HFF-Myc (cell line): ENCODE results near the gene LDB2.
A peak's percentile ranks its signal among the peaks of the same experiment; 100 is the strongest.
"Not testable (repeated sequence)": the region's sequence is repeated elsewhere in the genome, so short reads cannot be mapped to it uniquely, and the experiment has no call there.

Experiments
- DNase-seq: peaks from one replicate; pipeline ENCODE4 v3.0.0-alpha.2; 2011; ENCODE audit warnings: low read depth; ENCODE audit errors: extremely low read depth
- H3K4me3 ChIP-seq: replicated peaks from 2 replicates; pipeline ENCODE4 v1.5.1; 2011; ENCODE audit warnings: low read depth, mild to moderate bottlenecking, control low read depth, low read length
- TF ChIP-seq, protein P1 (sequence below): IDR thresholded peaks from 2 replicates; pipeline ENCODE4 v1.5.1; 2012; ENCODE audit warnings: mild to moderate bottlenecking, low read depth, low read length, control low read depth; ENCODE audit errors: missing control alignments

The LDB2 gene

DNA sequence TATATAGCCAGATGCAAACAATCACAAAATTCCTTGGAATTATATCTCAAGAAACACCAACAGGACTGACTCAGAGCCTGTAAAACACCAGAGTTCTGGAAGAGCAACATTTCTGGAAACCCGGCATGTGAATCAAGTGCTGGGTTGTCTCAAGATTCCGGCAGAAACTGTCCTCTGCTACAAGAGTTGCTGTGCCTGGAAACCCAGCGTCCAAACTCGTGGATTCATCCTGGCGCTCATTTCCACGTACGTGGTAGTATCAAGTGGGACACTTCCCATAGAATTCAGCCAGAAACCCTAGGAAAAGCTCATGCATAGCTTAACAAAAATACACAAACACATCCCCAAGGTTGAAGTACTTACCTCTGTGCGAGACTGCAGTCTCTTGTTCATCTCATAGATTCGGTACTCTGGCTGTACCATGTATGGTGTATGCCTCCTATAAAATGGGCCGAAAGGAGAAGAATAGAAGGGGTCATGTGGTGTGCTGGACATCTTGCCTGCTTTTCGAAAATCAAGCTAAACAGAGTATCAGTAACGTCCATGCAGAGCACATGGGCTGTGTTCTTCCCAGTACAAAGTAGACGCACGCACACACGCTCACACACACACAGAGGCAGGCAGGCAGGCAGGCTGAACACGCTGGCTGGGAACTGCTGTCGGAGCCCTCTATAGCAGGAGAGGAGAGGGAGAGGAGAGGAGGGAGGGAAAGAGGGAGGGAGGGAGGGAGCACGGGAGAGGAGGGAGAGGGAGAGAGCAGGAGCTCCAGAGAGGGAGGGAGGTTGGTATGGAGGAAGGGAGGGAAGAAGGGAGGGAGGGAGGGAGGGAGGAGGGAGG lies at the start of gene LDB2:
Gene LDB2, minus strand, starts transcription at position 655 of the 837 bp plus-strand sequence.
- DNase-seq: peak; percentile 66
- peak within 1 kb of the TSS; percentile 94 for H3K4me3 ChIP-seq
- TF ChIP-seq, protein P1, sequence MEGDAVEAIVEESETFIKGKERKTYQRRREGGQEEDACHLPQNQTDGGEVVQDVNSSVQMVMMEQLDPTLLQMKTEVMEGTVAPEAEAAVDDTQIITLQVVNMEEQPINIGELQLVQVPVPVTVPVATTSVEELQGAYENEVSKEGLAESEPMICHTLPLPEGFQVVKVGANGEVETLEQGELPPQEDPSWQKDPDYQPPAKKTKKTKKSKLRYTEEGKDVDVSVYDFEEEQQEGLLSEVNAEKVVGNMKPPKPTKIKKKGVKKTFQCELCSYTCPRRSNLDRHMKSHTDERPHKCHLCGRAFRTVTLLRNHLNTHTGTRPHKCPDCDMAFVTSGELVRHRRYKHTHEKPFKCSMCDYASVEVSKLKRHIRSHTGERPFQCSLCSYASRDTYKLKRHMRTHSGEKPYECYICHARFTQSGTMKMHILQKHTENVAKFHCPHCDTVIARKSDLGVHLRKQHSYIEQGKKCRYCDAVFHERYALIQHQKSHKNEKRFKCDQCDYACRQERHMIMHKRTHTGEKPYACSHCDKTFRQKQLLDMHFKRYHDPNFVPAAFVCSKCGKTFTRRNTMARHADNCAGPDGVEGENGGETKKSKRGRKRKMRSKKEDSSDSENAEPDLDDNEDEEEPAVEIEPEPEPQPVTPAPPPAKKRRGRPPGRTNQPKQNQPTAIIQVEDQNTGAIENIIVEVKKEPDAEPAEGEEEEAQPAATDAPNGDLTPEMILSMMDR: no peak

- TF ChIP-seq, protein P1: no peak
- H3K4me3 ChIP-seq: no peak overlapping the region
- no peak for DNase-seq
These were observed 44.0 kb upstream of the LDB2 start for GRCh38 chr4:16942491-16942890.

GRCh38 chr4:16939178-16939577 lies 40.7 kb upstream of the LDB2 start:
- TF ChIP-seq, protein P1: no peak
- no peak for DNase-seq

GRCh38 chr4:16938512-16939040 lies 40.1 kb upstream of the LDB2 start:
- TF ChIP-seq, protein P1: no peak
- H3K4me3 ChIP-seq: no peak overlapping the region
- DNase-seq: no peak

More at GRCh38 chr4:16939178-16939577, 40.7 kb upstream of the LDB2 start:
- no peak overlapping the region for H3K4me3 ChIP-seq

- TF ChIP-seq, protein P1: no peak
- H3K4me3 ChIP-seq: no peak overlapping the region
- DNase-seq: no peak
These were observed 33.2 kb upstream of the LDB2 start for GRCh38 chr4:16931339-16932305.

GRCh38 chr4:16926214-16926613 lies 27.8 kb upstream of the LDB2 start:
- DNase-seq: no peak
- no peak overlapping the region for H3K4me3 ChIP-seq
- TF ChIP-seq, protein P1: no peak

DNA sequence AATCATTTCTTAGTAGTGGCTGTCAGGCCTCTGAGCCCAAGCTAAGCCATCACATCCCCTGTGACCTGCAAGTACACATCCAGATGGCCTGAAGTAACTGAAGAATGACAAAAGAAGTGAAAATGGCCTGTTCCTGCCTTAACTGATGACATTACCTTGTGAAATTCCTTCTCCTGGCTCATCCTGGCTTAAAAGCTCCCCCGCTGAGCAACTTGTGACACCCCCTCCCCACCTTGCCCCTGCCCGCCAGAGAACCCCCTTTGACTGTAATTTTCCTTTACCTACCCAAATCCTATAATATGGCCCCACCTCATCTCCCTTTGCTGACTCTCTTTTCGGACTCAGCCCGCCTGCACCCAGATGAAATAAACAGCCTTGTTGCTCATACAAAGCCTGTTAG lies 20.3 kb upstream of the LDB2 start:
- DNase-seq, H3K4me3 ChIP-seq: not testable (repeated sequence)
